OCI-LY7 (cell line): ENCODE data around the gene CMIP. TPM values are rescaled to one million over a fixed set of nuclear protein-coding genes. Genes with fewer than 3 reads are reported as not detected.

ENCODE experiments used
- BruUV-seq: library from RNA; stranded (reverse); fragments of 400-500 nt; replicated peaks from 2 replicates; lab custom pipeline; 2021; lab: Mats Ljungman, UMichigan
- CTCF ChIA-PET: fragments of 300-600 bp; sonication (Branson Sonifier 250); formaldehyde crosslinking; loops from one replicate; lab custom pipeline; 2022; ENCODE audit warnings: antibody characterized with exemption; ENCODE audit not compliant: unreplicated experiment; lab: Charles Lee
- POLR2A ChIA-PET: fragments of 300-600 bp; sonication (Branson Sonifier 250); formaldehyde crosslinking; loops from one replicate; lab custom pipeline; 2022; ENCODE audit warnings: antibody characterized with exemption; lab: Charles Lee
- DNase-seq: peaks from one replicate; pipeline ENCODE4 v3.0.0-alpha.2; 2015; ENCODE audit warnings: low spot score
- H2AFZ ChIP-seq: fragments of 200-600 bp; sonication (generic), shearing (Covaris generic); 2 replicates; pipeline ENCODE4 v1.6.1; 2014; ENCODE audit warnings: mild to moderate bottlenecking, antibody characterized with exemption, low read length, moderate library complexity
- H3K27ac ChIP-seq: fragments of 200-600 bp; sonication (generic); 2 replicates; pipeline ENCODE4 v1.5.1; 2014; ENCODE audit warnings: mixed run types, low read depth, mild to moderate bottlenecking, moderate library complexity, low read length, inconsistent platforms; ENCODE audit not compliant: poor library complexity, severe bottlenecking
- H3K36me3 ChIP-seq: fragments of 200-600 bp; sonication (generic); 2 replicates; pipeline ENCODE4 v1.6.1; 2014; ENCODE audit warnings: mild to moderate bottlenecking, antibody characterized with exemption, low read length, moderate library complexity, mixed read lengths; ENCODE audit not compliant: insufficient read depth
- H3K4me1 ChIP-seq: fragments of 200-600 bp; sonication (generic); 2 replicates; pipeline ENCODE4 v1.5.1; 2014; ENCODE audit warnings: mild to moderate bottlenecking, low read length; ENCODE audit not compliant: insufficient read depth, poor library complexity, severe bottlenecking
- H3K4me2 ChIP-seq: fragments of 200-600 bp; sonication (generic); 2 replicates; pipeline ENCODE4 v1.6.1; 2014; ENCODE audit warnings: mild to moderate bottlenecking, low read length
- H3K4me3 ChIP-seq: fragments of 200-600 bp; sonication (generic); 2 replicates; pipeline ENCODE4 v1.5.1; 2014; ENCODE audit warnings: mild to moderate bottlenecking, low read depth, low read length; ENCODE audit not compliant: poor library complexity, severe bottlenecking
- H3K79me2 ChIP-seq: fragments of 200-600 bp; sonication (generic); 2 replicates; pipeline ENCODE4 v1.6.1; 2016; ENCODE audit warnings: low read depth, mild to moderate bottlenecking, low read length, moderate library complexity, mixed read lengths; ENCODE audit not compliant: insufficient read depth
- H3K9me2 ChIP-seq: fragments of 200-600 bp; sonication (generic); 2 replicates; pipeline ENCODE4 v1.6.1; 2016; ENCODE audit warnings: mild to moderate bottlenecking, low read length, mixed read lengths; ENCODE audit not compliant: insufficient read depth
- H3K9me3 ChIP-seq: fragments of 200-600 bp; sonication (generic); 2 replicates; pipeline ENCODE4 v1.6.1; 2014; ENCODE audit warnings: mild to moderate bottlenecking, mixed run types, low read length, mixed read lengths
- H4K20me1 ChIP-seq: fragments of 200-600 bp; sonication (generic); 2 replicates; pipeline ENCODE4 v1.6.1; 2014; ENCODE audit warnings: mild to moderate bottlenecking, antibody characterized with exemption, low read length, moderate library complexity, mixed read lengths; ENCODE audit not compliant: insufficient read depth
- CTCF ChIP-seq: fragments of 200-600 bp; sonication (generic); conservative IDR thresholded peaks from 2 replicates; pipeline ENCODE4 v1.5.1; 2014; ENCODE audit warnings: mild to moderate bottlenecking, antibody characterized with exemption, low read length, moderate library complexity, mixed read lengths
- EZH2phosphoT487 ChIP-seq: fragments of 200-600 bp; sonication (generic); IDR thresholded peaks from 2 replicates; pipeline ENCODE4 v1.6.1; 2018; ENCODE audit warnings: low read depth, borderline replicate concordance, mild to moderate bottlenecking, mixed run types, antibody characterized with exemption, low read length, moderate library complexity, mixed read lengths
- intact Hi-C: fragments of 100-400 bp; cut with micrococcal nuclease; formaldehyde crosslinking; loops from one replicate; pipeline ENCODE4 v1.10.0; 2022; ENCODE audit not compliant: unreplicated experiment
- total RNA-seq, 2 experiments: library from RNA; depleted of rRNA in 1 of 2; stranded (reverse); fragments of >200 nt in 1 of 2; shearing (Covaris generic) in 1 of 2; gene quantifications; 2 replicates each; pipeline ENCODE4 v1.2.3, GENCODE V29; 2014 to 2022

The CMIP gene
- total RNA-seq, 2 experiments from 2014 or later = 15.4 to 70.3 TPM

GRCh38 chr16:81526199-81526598 lies 81.6 kb downstream of the CMIP start:
- TF ChIP-seq CTCF (no peak), EZH2phosphoT487 (no peak)
- H3K9me3 ChIP-seq = no peaks in the 10 kb centered on the region
- H3K4me3 ChIP-seq = no peak overlapping the region
- ChIA-PET CTCF (no interaction called here), POLR2A (interaction anchor here (0.6 to 1.1 kb wide), 3 partner anchors 9 to 90 kb away, joined by 3 to 5 read pairs (median 3); no protein-coding TSS in a partner anchor)
- no peak overlapping the region for H2AFZ ChIP-seq
- no peaks in the 10 kb centered on the region; the same call in 1 of the 2 replicates for H3K36me3 ChIP-seq
- H3K4me1 ChIP-seq = peaks cover 9% of the 10 kb centered on the region
- no peak overlapping the region for H3K4me2 ChIP-seq
- peaks cover 18% of the 10 kb centered on the region; the same call in 1 of the 2 replicates for H3K79me2 ChIP-seq
- H3K9me2 ChIP-seq = no peaks in the 10 kb centered on the region
- no peak for DNase-seq
- intact Hi-C loops = no loop called here
- no TSS peak for BruUV-seq
- peaks cover 12% of the 10 kb centered on the region for H4K20me1 ChIP-seq
- H3K27ac ChIP-seq = no peak overlapping the region

GRCh38 chr16:81526935-81527334 lies 82.3 kb downstream of the CMIP start:
- peaks cover 1% of the 10 kb centered on the region for H3K4me1 ChIP-seq
- H3K27ac ChIP-seq = no peak overlapping the region
- no peak overlapping the region for H3K4me3 ChIP-seq
- no peak overlapping the region for H2AFZ ChIP-seq
- intact Hi-C loops = no loop called here
- POLR2A ChIA-PET = interaction anchor here (1.1 kb wide), 1 partner anchor 46 kb away, joined by 3 read pairs; no protein-coding TSS in a partner anchor
- H3K9me3 ChIP-seq = no peaks in the 10 kb centered on the region
- H3K4me2 ChIP-seq = no peak overlapping the region
- peaks cover 6% of the 10 kb centered on the region; the same call in 1 of the 2 replicates for H4K20me1 ChIP-seq
- no TSS peak for BruUV-seq
- DNase-seq = no peak
- CTCF ChIA-PET = no interaction called here
- TF ChIP-seq CTCF (no peak), EZH2phosphoT487 (no peak)
- H3K9me2 ChIP-seq = no peaks in the 10 kb centered on the region
- no peaks in the 10 kb centered on the region; the same call in 1 of the 2 replicates for H3K36me3 ChIP-seq
- peaks cover 18% of the 10 kb centered on the region; the same call in 1 of the 2 replicates for H3K79me2 ChIP-seq

- CTCF ChIA-PET = interaction anchor here (1.0 kb wide), 1 partner anchor 47 kb away, joined by 3 read pairs; no protein-coding TSS in a partner anchor
- POLR2A ChIA-PET = interaction anchor here (1.1 kb wide), 1 partner anchor 46 kb away, joined by 3 read pairs; no protein-coding TSS in a partner anchor
These were observed 83.0 kb downstream of the CMIP start for GRCh38 chr16:81527477-81528178.

More at GRCh38 chr16:81527477-81528178, 83.0 kb downstream of the CMIP start:
- no peak for DNase-seq
- Histone ChIP-seq H4K20me1 (no peaks in the 10 kb centered on the region), H3K79me2 (peaks cover 13% of the 10 kb centered on the region; the same call in 1 of the 2 replicates), H3K4me3 (no peak overlapping the region), H3K9me3 (no peaks in the 10 kb centered on the region), H3K36me3 (no peaks in the 10 kb centered on the region; the same call in 1 of the 2 replicates), H3K9me2 (no peaks in the 10 kb centered on the region), H3K4me1 (no peaks in the 10 kb centered on the region), H3K27ac (no peak overlapping the region), H3K4me2 (no peak overlapping the region), H2AFZ (no peak overlapping the region)
- TF ChIP-seq EZH2phosphoT487 = no peak
- no peak for TF ChIP-seq CTCF
- BruUV-seq = no TSS peak
- intact Hi-C loops = no loop called here
